Neutrophil (primary cell): Measurements from ENCODE around the gene OLFM1.
"Not testable (repeated sequence)": the region's sequence is repeated elsewhere in the genome, so short reads cannot be mapped to it uniquely, and the experiment has no call there.

ENCODE experiments used
- H3K27ac ChIP-seq: fragments of 200-600 bp; sonication (generic); 2 replicates; pipeline ENCODE4 v1.5.1; 2016; ENCODE audit warnings: mild to moderate bottlenecking, moderate library complexity
- H3K27me3 ChIP-seq: fragments of 200-600 bp; sonication (generic); 2 replicates; pipeline ENCODE4 v1.6.0; 2016; ENCODE audit warnings: mild to moderate bottlenecking
- H3K36me3 ChIP-seq: fragments of 200-600 bp; sonication (generic); 2 replicates; pipeline ENCODE4 v1.5.1; 2017
- H3K4me1 ChIP-seq, 2 experiments: fragments of 200-600 bp in 1 of 2; sonication (generic) in 1 of 2; 1 replicate in 1 of 2; 2 replicates in 1 of 2; pipeline versions ENCODE4 v1.5.1 to v1.6.1; 2013 to 2016; ENCODE audit warnings: low read depth in 1 of 2, low read length in 1 of 2, mild to moderate bottlenecking in 1 of 2, moderate library complexity in 1 of 2; ENCODE audit not compliant: control insufficient read depth in 1 of 2, insufficient read depth in 1 of 2
- H3K4me3 ChIP-seq, 2 experiments: fragments of 200-600 bp in 1 of 2; sonication (generic) in 1 of 2; 1 replicate in 1 of 2; 2 replicates in 1 of 2; pipeline ENCODE4 v1.5.1; 2013 to 2016; ENCODE audit warnings: low read depth in 1 of 2, low read length in 1 of 2, mild to moderate bottlenecking in 1 of 2, moderate library complexity in 1 of 2
- H3K9me3 ChIP-seq: fragments of 200-600 bp; sonication (generic); 2 replicates; pipeline ENCODE4 v1.5.1; 2016
- CTCF ChIP-seq: fragments of 200-600 bp; sonication (generic); IDR thresholded peaks from 2 replicates; pipeline ENCODE4 v1.5.1; 2016; ENCODE audit warnings: antibody characterized with exemption

Gene OLFM1

GRCh38 chr9:135108831-135109510 lies 21.5 kb downstream of the OLFM1 start:
- Histone ChIP-seq H3K4me1 (no peaks in the 10 kb centered on the region), H3K4me3 (no peak overlapping the region), H3K27ac (no peak overlapping the region), H3K36me3 (no peaks in the 10 kb centered on the region), H3K27me3 (peaks cover 77% of the 10 kb centered on the region), H3K9me3 (no peaks in the 10 kb centered on the region)
- no peak for TF ChIP-seq CTCF

- H3K36me3 ChIP-seq = no peaks in the 10 kb centered on the region
- peaks cover 70% of the 10 kb centered on the region for H3K27me3 ChIP-seq
- H3K4me3 ChIP-seq = no peak overlapping the region
- no peak overlapping the region for H3K27ac ChIP-seq
- no peaks in the 10 kb centered on the region for H3K9me3 ChIP-seq
- no peak for TF ChIP-seq CTCF
- no peaks in the 10 kb centered on the region for H3K4me1 ChIP-seq
These were observed 22.2 kb downstream of the OLFM1 start for GRCh38 chr9:135109650-135110049.

GRCh38 chr9:135110416-135110815 lies 22.9 kb downstream of the OLFM1 start:
- Histone ChIP-seq H3K27me3 (peaks cover 62% of the 10 kb centered on the region), H3K4me3 (no peak overlapping the region), H3K36me3 (no peaks in the 10 kb centered on the region), H3K27ac (no peak overlapping the region), H3K9me3 (no peaks in the 10 kb centered on the region), H3K4me1 (no peaks in the 10 kb centered on the region)
- TF ChIP-seq CTCF = no peak

GRCh38 chr9:135111600-135111999 lies 24.1 kb downstream of the OLFM1 start:
- not testable (repeated sequence) for H3K27ac ChIP-seq, H3K4me1 ChIP-seq, H3K4me3 ChIP-seq, H3K36me3 ChIP-seq, H3K9me3 ChIP-seq
- peaks cover 50% of the 10 kb centered on the region for H3K27me3 ChIP-seq

- no peaks in the 10 kb centered on the region for H3K4me1 ChIP-seq
- no peaks in the 10 kb centered on the region for H3K36me3 ChIP-seq
- H3K27me3 ChIP-seq = peaks cover 3% of the 10 kb centered on the region
- TF ChIP-seq CTCF = no peak
- H3K9me3 ChIP-seq = no peaks in the 10 kb centered on the region
- H3K4me3 ChIP-seq = no peak overlapping the region
- H3K27ac ChIP-seq = no peak overlapping the region
These were observed 28.9 kb downstream of the OLFM1 start for GRCh38 chr9:135116371-135116770.

GRCh38 chr9:135116881-135117280 lies 29.4 kb downstream of the OLFM1 start:
- no peak for TF ChIP-seq CTCF
- H3K9me3 ChIP-seq = no peaks in the 10 kb centered on the region
- no peaks in the 10 kb centered on the region for H3K4me1 ChIP-seq
- no peaks in the 10 kb centered on the region for H3K36me3 ChIP-seq
- H3K27ac ChIP-seq = no peak overlapping the region
- no peaks in the 10 kb centered on the region for H3K27me3 ChIP-seq
- H3K4me3 ChIP-seq = no peak overlapping the region
